ENCODE measurements around the gene LY6G5B.

Gene LY6G5B

DNA sequence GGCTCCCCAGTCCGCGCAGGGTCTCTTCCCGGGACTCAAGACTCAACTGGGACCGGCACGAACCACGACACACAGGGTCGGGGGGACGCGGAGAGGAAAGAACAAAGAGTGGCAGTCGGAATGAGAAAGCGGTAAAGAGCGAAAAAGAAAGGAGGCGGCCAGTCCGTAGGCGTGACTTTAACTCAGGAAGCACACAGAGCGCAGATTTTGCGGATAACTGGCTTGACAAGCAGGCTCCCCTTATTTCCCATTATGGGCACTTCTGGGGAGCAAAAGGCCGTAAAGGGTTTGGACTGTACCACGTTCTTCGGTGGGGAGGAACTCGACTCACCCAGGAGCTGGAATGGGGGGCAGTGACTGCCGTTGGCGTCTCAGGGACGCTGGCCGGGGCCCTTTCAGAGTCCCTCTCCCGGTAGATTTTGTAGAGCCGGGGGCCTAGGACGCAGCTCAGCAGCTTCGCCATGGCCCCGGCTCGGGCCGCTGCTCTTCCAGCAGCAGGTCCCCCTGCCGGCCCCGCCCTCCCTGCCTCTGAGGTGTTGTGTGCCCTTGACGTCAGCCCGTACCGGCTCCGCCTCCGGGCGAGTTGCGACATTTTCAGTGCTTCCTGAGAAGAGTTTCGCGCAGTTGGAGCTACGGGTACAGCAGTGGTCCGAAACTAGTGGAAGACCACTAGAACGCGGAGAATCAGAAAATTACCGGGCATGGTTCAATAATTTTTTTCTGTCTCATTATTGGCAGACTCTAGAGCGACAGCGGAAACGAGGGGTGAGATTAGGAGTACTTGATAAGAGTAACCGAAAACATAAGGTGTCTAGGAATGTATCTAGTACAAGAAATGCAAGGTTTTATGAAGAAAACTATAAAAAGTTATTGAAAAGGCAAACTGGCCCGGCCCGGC, 33.3 kb downstream of the LY6G5B start, which contains the start of gene ABHD16A:
ABHD16A (minus strand) TSS at position 506 of the 898 bp plus-strand sequence; CDS start at position 463, 43 bp downstream.
- Histone ChIP-seq H3K4me1 (ENCODE audit: insufficient read depth, poor library complexity, severe bottlenecking) (no peaks in the 10 kb centered on the region), H3K9me3 (ENCODE audit: severe bottlenecking) (no peaks in the 10 kb centered on the region), H3K36me3 (ENCODE audit: low read depth) (peaks cover 17% of the 10 kb centered on the region), H3K4me3 (ENCODE audit: severe bottlenecking) (peak within 1 kb of the TSS; percentile 88), H3K27ac (ENCODE audit: poor library complexity, severe bottlenecking) (peak within 1 kb of the TSS; percentile 53), H3K27me3 (ENCODE audit: insufficient read depth, poor library complexity, severe bottlenecking) (no peaks in the 10 kb centered on the region)
- ATAC-seq (ENCODE audit: low read depth) (peak; percentile 93), DNase-seq (ENCODE audit: low spot score) (peak; percentile 98)
- TF ChIP-seq, protein P1, sequence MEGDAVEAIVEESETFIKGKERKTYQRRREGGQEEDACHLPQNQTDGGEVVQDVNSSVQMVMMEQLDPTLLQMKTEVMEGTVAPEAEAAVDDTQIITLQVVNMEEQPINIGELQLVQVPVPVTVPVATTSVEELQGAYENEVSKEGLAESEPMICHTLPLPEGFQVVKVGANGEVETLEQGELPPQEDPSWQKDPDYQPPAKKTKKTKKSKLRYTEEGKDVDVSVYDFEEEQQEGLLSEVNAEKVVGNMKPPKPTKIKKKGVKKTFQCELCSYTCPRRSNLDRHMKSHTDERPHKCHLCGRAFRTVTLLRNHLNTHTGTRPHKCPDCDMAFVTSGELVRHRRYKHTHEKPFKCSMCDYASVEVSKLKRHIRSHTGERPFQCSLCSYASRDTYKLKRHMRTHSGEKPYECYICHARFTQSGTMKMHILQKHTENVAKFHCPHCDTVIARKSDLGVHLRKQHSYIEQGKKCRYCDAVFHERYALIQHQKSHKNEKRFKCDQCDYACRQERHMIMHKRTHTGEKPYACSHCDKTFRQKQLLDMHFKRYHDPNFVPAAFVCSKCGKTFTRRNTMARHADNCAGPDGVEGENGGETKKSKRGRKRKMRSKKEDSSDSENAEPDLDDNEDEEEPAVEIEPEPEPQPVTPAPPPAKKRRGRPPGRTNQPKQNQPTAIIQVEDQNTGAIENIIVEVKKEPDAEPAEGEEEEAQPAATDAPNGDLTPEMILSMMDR (IDR thresholded peaks at IDR 0.05; ENCODE audit: poor library complexity, severe bottlenecking) = no peak

DNA sequence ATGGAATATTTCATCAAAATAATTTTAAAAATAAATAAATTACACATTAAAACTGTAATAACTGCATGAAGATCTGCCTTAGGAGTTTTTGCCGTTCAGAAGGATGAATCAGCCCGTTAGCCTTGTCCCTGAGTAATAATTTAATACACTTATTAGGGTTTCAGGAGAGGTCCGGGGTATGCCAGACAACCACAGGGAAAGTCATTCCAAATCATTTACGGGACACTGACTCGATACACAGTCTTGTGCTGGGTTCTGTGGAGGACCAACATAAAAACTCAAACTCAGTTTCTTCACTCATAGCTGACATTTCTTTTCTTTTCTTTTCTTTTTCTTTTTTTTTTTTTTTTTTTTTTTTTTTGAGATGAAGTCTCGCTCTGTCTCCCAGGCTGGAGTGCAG, 36.2 kb downstream of the LY6G5B start:
- Histone ChIP-seq H3K4me1 (ENCODE audit: insufficient read depth, poor library complexity, severe bottlenecking) (no peaks in the 10 kb centered on the region), H3K27me3 (ENCODE audit: insufficient read depth, poor library complexity, severe bottlenecking) (no peaks in the 10 kb centered on the region)

DNA sequence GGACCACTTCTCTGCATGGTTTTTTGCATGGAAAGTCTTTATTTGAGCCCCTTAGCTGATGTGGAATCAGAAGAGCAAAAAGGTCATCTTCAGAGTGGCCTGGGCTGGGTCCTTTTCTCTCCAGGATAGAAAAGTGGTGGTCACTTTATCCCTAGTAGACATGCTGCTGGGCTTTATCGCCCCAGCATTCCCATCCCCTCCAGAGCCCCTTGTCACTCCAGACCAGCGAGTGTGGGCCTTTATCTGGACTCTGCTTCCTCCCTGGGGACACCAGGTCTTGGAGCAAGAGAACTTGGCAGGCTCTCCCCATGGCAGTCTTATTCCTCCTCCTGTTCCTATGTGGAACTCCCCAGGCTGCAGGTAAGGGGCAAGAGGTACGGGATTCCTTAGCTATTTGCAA, 36.8 kb downstream of the LY6G5B start, which contains the start of gene LY6G6F:
LY6G6F (plus strand) TSS at position 268 of the 400 bp plus-strand sequence; CDS start at position 309, 41 bp downstream.
- ATAC-seq (ENCODE audit: low read depth) (no peak), DNase-seq (ENCODE audit: low spot score) (no peak)
- H3K9me3 ChIP-seq (ENCODE audit: severe bottlenecking) = no peaks in the 10 kb centered on the region
- TF ChIP-seq, protein P1 (IDR thresholded peaks at IDR 0.05; ENCODE audit: poor library complexity, severe bottlenecking) = no peak
- no peak within 1 kb of the TSS for H3K27ac ChIP-seq (ENCODE audit: poor library complexity, severe bottlenecking)
- no peaks in the 10 kb centered on the region; the same call in 1 of the 2 replicates for H3K36me3 ChIP-seq (ENCODE audit: low read depth)
- no peaks in the 10 kb centered on the region for H3K27me3 ChIP-seq (ENCODE audit: insufficient read depth, poor library complexity, severe bottlenecking)
- H3K4me1 ChIP-seq (ENCODE audit: insufficient read depth, poor library complexity, severe bottlenecking) = peaks cover 5% of the 10 kb centered on the region
- no peak within 1 kb of the TSS for H3K4me3 ChIP-seq (ENCODE audit: severe bottlenecking)

More for the DNA sequence above, 36.2 kb downstream of the LY6G5B start:
- H3K9me3 ChIP-seq (ENCODE audit: severe bottlenecking) = no peaks in the 10 kb centered on the region
- no peak overlapping the region for H3K4me3 ChIP-seq (ENCODE audit: severe bottlenecking)
- H3K27ac ChIP-seq (ENCODE audit: poor library complexity, severe bottlenecking) = no peak overlapping the region
- no peaks in the 10 kb centered on the region; the same call in 1 of the 2 replicates for H3K36me3 ChIP-seq (ENCODE audit: low read depth)
- TF ChIP-seq, protein P1 (IDR thresholded peaks at IDR 0.05; ENCODE audit: poor library complexity, severe bottlenecking) = no peak
- DNase-seq (ENCODE audit: low spot score) (no peak), ATAC-seq (ENCODE audit: low read depth) (no peak)

DNA sequence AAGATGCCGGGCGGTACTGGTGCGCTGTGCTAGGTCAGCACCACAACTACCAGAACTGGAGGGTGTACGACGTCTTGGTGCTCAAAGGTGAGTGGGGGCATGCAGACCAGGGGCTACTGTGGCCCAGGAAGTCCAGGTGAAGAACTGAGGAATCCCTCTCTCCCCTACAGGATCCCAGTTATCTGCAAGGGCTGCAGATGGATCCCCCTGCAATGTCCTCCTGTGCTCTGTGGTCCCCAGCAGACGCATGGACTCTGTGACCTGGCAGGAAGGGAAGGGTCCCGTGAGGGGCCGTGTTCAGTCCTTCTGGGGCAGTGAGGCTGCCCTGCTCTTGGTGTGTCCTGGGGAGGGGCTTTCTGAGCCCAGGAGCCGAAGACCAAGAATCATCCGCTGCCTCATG, 37.9 kb downstream of the LY6G5B start:
- Histone ChIP-seq H3K27ac (ENCODE audit: poor library complexity, severe bottlenecking) (no peak overlapping the region), H3K36me3 (ENCODE audit: low read depth) (no peaks in the 10 kb centered on the region), H3K9me3 (ENCODE audit: severe bottlenecking) (no peaks in the 10 kb centered on the region), H3K4me1 (ENCODE audit: insufficient read depth, poor library complexity, severe bottlenecking) (peaks cover 5% of the 10 kb centered on the region), H3K27me3 (ENCODE audit: insufficient read depth, poor library complexity, severe bottlenecking) (no peaks in the 10 kb centered on the region), H3K4me3 (ENCODE audit: severe bottlenecking) (no peak overlapping the region)
- TF ChIP-seq, protein P1 (IDR thresholded peaks at IDR 0.05; ENCODE audit: poor library complexity, severe bottlenecking) = no peak
- no peak for ATAC-seq (ENCODE audit: low read depth)
- no peak for DNase-seq (ENCODE audit: low spot score)

Measured in RWPE2 (cell line).